Stomach (tissue), 9 donors: Measurements from ENCODE around the gene CD3E. TPM values are rescaled to one million over a fixed set of nuclear protein-coding genes. Genes with fewer than 3 reads are reported as not detected.

ENCODE experiments used
- DNase-seq, 2 donors: peaks; one replicate each; pipeline versions ENCODE4 v3.0.0 to v3.0.0-alpha.2; 2013 to 2019
- H3K27ac ChIP-seq, 5 donors: fragments of 200-600 bp in 4 of 5; sonication (generic) in 4 of 5; one replicate each; pipeline ENCODE4 v1.5.1; 2013 to 2019; ENCODE audit warnings: mild to moderate bottlenecking in 1 of 5, moderate library complexity in 1 of 5
- H3K27me3 ChIP-seq, 3 donors: fragments of 200-600 bp; sonication (generic); one replicate each; pipeline ENCODE4 v1.5.1; 2017 to 2019; ENCODE audit warnings: mixed run types in 1 of 3
- H3K36me3 ChIP-seq, 4 donors: fragments of 200-600 bp; sonication (generic); 1 replicate in 3 of 4; 2 replicates in 1 of 4; pipeline ENCODE4 v1.5.1; 2016 to 2019
- H3K4me1 ChIP-seq, 4 donors: fragments of 200-600 bp; sonication (generic); one replicate each; pipeline ENCODE4 v1.5.1; 2016 to 2019
- H3K4me3 ChIP-seq, 4 donors: fragments of 200-600 bp; sonication (generic) in 3 of 4; one replicate each; pipeline ENCODE4 v1.5.1; 2016 to 2019; ENCODE audit warnings: mild to moderate bottlenecking in 1 of 4
- H3K9me3 ChIP-seq, 4 donors: fragments of 200-600 bp; sonication (generic); one replicate each; pipeline ENCODE4 v1.5.1; 2016 to 2019
- CTCF ChIP-seq, 7 experiments: fragments of 450-650 bp in 4 of 7; fragments of 200-600 bp in 3 of 7; sonication (generic) in 3 of 7; IDR thresholded peaks; one replicate each; pipeline ENCODE4 v1.5.1; 2016 to 2019; ENCODE audit warnings: antibody characterized with exemption in 7 of 7, control low read depth in 2 of 7, mild to moderate bottlenecking in 1 of 7
- EP300 ChIP-seq: sonication (generic); formaldehyde crosslinking; IDR thresholded peaks from one replicate; pipeline ENCODE4 v1.6.1; 2017; ENCODE audit warnings: antibody characterized with exemption
- POLR2A ChIP-seq, 4 donors: fragments of 450-650 bp; IDR thresholded peaks; one replicate each; pipeline ENCODE4 v1.6.1; 2016; ENCODE audit warnings: antibody characterized with exemption in 4 of 4, control low read depth in 2 of 4, mild to moderate bottlenecking in 1 of 4, moderate library complexity in 1 of 4
- POLR2AphosphoS5 ChIP-seq, 3 donors: sonication (generic); formaldehyde crosslinking; IDR thresholded peaks; one replicate each; pipeline ENCODE4 v1.6.1; 2016; ENCODE audit warnings: antibody characterized with exemption in 3 of 3
- whole genome bisulfite sequencing, 5 donors: extraction: QIAGEN DNeasy Blood & Tissue Kit in 3 of 5; methylation state at CpG; one replicate each; pipeline versions ENCODE4 v1.1.5 to v1.1.7; 2013 to 2018; 5-methylcytosine and 5-hydroxymethylcytosine counted together
- intact Hi-C: fragments of 100-400 bp; cut with DNase I; formaldehyde crosslinking; loops from one replicate; pipeline ENCODE4 v1.15.1; 2023; ENCODE audit warnings: low total_unique reads
- polyA plus RNA-seq, 3 donors: library from polyadenylated mRNA; stranded (reverse); fragments of 200-250 nt; gene quantifications; one replicate each; pipeline ENCODE4 v1.2.3, GENCODE V29; 2013
- total RNA-seq, 5 donors: library from RNA; depleted of rRNA; stranded (reverse); fragments of >200 nt; gene quantifications; one replicate each; pipeline versions ENCODE4 v1.1.0 to v1.2.3, GENCODE V29; 2014 to 2016
- donor health status: healthy with polysubstance abuse.
- donor health status: Bipolar disorder and iron deficiency.
- donor health status: healthy.

The CD3E gene
- total and polyA plus RNA-seq, 8 donors, result 2.3 to 15.8 (median 5.6) TPM; not detected in 2

GRCh38 chr11:118328745-118329144, 24.2 kb downstream of the CD3E start:
- intact Hi-C loops, result no loop called here
- Histone ChIP-seq H3K9me3 (no peaks in the 10 kb centered on the region), H3K27ac (no peak overlapping the region), H3K36me3 (no peaks in the 10 kb centered on the region), H3K4me1 (no peaks in the 10 kb centered on the region), H3K4me3 (no peak overlapping the region), H3K27me3 (no peaks in the 10 kb centered on the region)
- no peak for DNase-seq
- TF ChIP-seq CTCF (IDR thresholded peaks at IDR 0.05), result no peak
- no peak for TF ChIP-seq POLR2AphosphoS5 (IDR thresholded peaks at IDR 0.05)
- no peak for TF ChIP-seq EP300
- TF ChIP-seq POLR2A (IDR thresholded peaks at IDR 0.05), result no peak

GRCh38 chr11:118334745-118335144, 30.2 kb downstream of the CD3E start:
- 73 to 84% (median 79%) methylated on average over 1 of the region's 1 CpG for WGBS, 5 donors
- Histone ChIP-seq H3K9me3 (no peaks in the 10 kb centered on the region), H3K4me1 (no peaks in the 10 kb centered on the region), H3K27ac (no peak overlapping the region), H3K4me3 (no peak overlapping the region), H3K27me3 (no peaks in the 10 kb centered on the region), H3K36me3 (no peaks in the 10 kb centered on the region)
- intact Hi-C loops, result no loop called here
- TF ChIP-seq CTCF (IDR thresholded peaks at IDR 0.05) (no peak), POLR2A (IDR thresholded peaks at IDR 0.05) (no peak), POLR2AphosphoS5 (IDR thresholded peaks at IDR 0.05) (no peak)
- no peak for DNase-seq

- no peaks in the 10 kb centered on the region for H3K36me3 ChIP-seq
- intact Hi-C loops, result no loop called here
- WGBS, 5 donors, result 40 to 65% (median 50%) methylated on average over 7 of the region's 7 CpGs
- H3K27me3 ChIP-seq, result peaks cover 0 to 4% (median 0%) of the 10 kb centered on the region in 3 donors
- peak overlapping the region; percentile 5 to 60 (median 47) for H3K27ac ChIP-seq
- DNase-seq, result peak; percentile 66 to 90
- no peak overlapping the region for H3K4me3 ChIP-seq
- no peaks in the 10 kb centered on the region for H3K4me1 ChIP-seq
- TF ChIP-seq POLR2AphosphoS5 (IDR thresholded peaks at IDR 0.05), result no peak
- no peak for TF ChIP-seq EP300
- TF ChIP-seq POLR2A (IDR thresholded peaks at IDR 0.05), result no peak
- TF ChIP-seq CTCF (IDR thresholded peaks at IDR 0.05), result no peak
- no peaks in the 10 kb centered on the region for H3K9me3 ChIP-seq
These were observed 34.1 kb downstream of the CD3E start for GRCh38 chr11:118338637-118339061.

GRCh38 chr11:118339281-118339961, 34.9 kb downstream of the CD3E start:
- no peak for DNase-seq
- TF ChIP-seq CTCF (IDR thresholded peaks at IDR 0.05) (no peak), EP300 (no peak), POLR2AphosphoS5 (IDR thresholded peaks at IDR 0.05) (no peak), POLR2A (IDR thresholded peaks at IDR 0.05) (no peak)
- 80 to 87% (median 81%) methylated on average over 5 of the region's 5 CpGs for WGBS, 5 donors
- no peaks in the 10 kb centered on the region for H3K9me3 ChIP-seq
- no peaks in the 10 kb centered on the region for H3K36me3 ChIP-seq
- H3K27me3 ChIP-seq, result peaks cover 0 to 8% (median 0%) of the 10 kb centered on the region in 3 donors
- intact Hi-C loops, result no loop called here
- peak overlapping the region in 4 of 5 donors; percentile 42 to 60 (median 48) for H3K27ac ChIP-seq
- H3K4me3 ChIP-seq, result no peak overlapping the region
- H3K4me1 ChIP-seq, result no peaks in the 10 kb centered on the region
